Ovary (tissue), 9 donors: ENCODE measurements around the gene VAV2. TPM values are rescaled to one million over a fixed set of nuclear protein-coding genes. Genes with fewer than 3 reads are reported as not detected.
A peak's percentile ranks its signal among the peaks of the same experiment; 100 is the strongest.

Experiments
- DNase-seq, 5 donors: peaks; one replicate each; pipeline ENCODE4 v3.0.0-alpha.2; 2019 to 2020
- H3K27ac ChIP-seq, 2 donors: fragments of 200-600 bp; one replicate each; pipeline versions ENCODE4 v1.5.1 to v1.8.0; 2019 to 2022
- H3K27me3 ChIP-seq: fragments of 200-600 bp; one replicate; pipeline ENCODE4 v1.8.0; 2022
- H3K36me3 ChIP-seq: fragments of 200-600 bp; sonication (generic); one replicate; pipeline ENCODE4 v1.5.1; 2019
- H3K4me1 ChIP-seq: one replicate; pipeline ENCODE4 v1.8.1; 2013; ENCODE audit warnings: mild to moderate bottlenecking, moderate library complexity; ENCODE audit not compliant: insufficient read depth
- H3K4me3 ChIP-seq: fragments of 200-600 bp; sonication (generic); one replicate; pipeline ENCODE4 v1.5.1; 2017
- H3K9me3 ChIP-seq, 2 donors: fragments of 200-600 bp in 1 of 2; sonication (generic) in 1 of 2; one replicate each; pipeline versions ENCODE4 v1.5.1 to v1.8.1; 2013 to 2019; ENCODE audit warnings: mild to moderate bottlenecking in 1 of 2, moderate library complexity in 1 of 2
- CTCF ChIP-seq, 3 donors: fragments of 450-650 bp in 2 of 3; fragments of 200-600 bp in 1 of 3; IDR thresholded peaks; one replicate each; pipeline versions ENCODE4 v1.5.1 to v1.8.0; 2016 to 2022; ENCODE audit warnings: antibody characterized with exemption in 3 of 3, mild to moderate bottlenecking in 1 of 3
- EP300 ChIP-seq: sonication (generic); formaldehyde crosslinking; IDR thresholded peaks from one replicate; pipeline ENCODE4 v1.6.1; 2017; ENCODE audit warnings: antibody characterized with exemption
- POLR2A ChIP-seq: fragments of 450-650 bp; IDR thresholded peaks from one replicate; pipeline ENCODE4 v1.6.1; 2017; ENCODE audit warnings: antibody characterized with exemption, mild to moderate bottlenecking, moderate library complexity
- WGBS, 3 donors: extraction: QIAGEN DNeasy Blood & Tissue Kit in 1 of 3; methylation state at CpG; one replicate each; pipeline versions ENCODE4 v1.1.5 to v1.1.7; 2013 to 2017; 5-methylcytosine and 5-hydroxymethylcytosine counted together
- intact Hi-C, 4 donors: fragments of 100-400 bp; cut with DNase I; formaldehyde crosslinking; loops; one replicate each; pipeline versions ENCODE4 v1.11.0 to v1.15.1; 2022 to 2023
- polyA plus RNA-seq, 2 donors: library from polyadenylated mRNA; stranded (reverse); fragments of 200-250 nt in 1 of 2; fragments of 350-450 nt in 1 of 2; fragmentation: Illumina TruSeq in 1 of 2; extraction: RNeasy Lipid Tissue Mini Kit (QIAGEN cat#74804) in 1 of 2; gene quantifications; one replicate each; pipeline ENCODE4 v1.2.3, GENCODE V29; 2013 to 2014
- total RNA-seq, 7 donors: library from RNA; depleted of rRNA in 2 of 7; stranded (reverse); fragments of >200 nt in 2 of 7; fragmentation: NEBNext Ultra II Directional in 3 of 7; extraction: Animal tissue kit (Norgen Biotek cat#: 25700) in 3 of 7; gene quantifications; one replicate each; pipeline versions ENCODE4 v1.1.0 to v1.2.4, GENCODE V29; 2016 to 2023
- donor health status: DM: no; HTN: no; CAD: no; lungs with moderate emphysema.
- donor health status: DM: no; HTN: no; CAD: no.
- donor health status: Bipolar disorder and iron deficiency.
- donor health status: DM: yes; HTN: yes; CAD: no.
- donor health status: DM: no; HTN: no; CAD: no.
- donor health status: DM: yes; HTN: yes; CAD: no.

The VAV2 gene
- total and polyA plus RNA-seq, 9 donors = 3.7 to 14.1 (median 7.8) TPM

- Histone ChIP-seq H3K36me3 (no peaks in the 10 kb centered on the region), H3K4me1 (peaks cover 2% of the 10 kb centered on the region), H3K27me3 (no peaks in the 10 kb centered on the region), H3K27ac (no peak overlapping the region), H3K4me3 (no peak overlapping the region), H3K9me3 (peaks cover 0 to 3% of the 10 kb centered on the region in 2 donors)
- TF ChIP-seq EP300 (no peak), CTCF (IDR thresholded peaks at IDR 0.05) (no peak), POLR2A (no peak)
- WGBS, 3 donors = 88 to 94% (median 91%) methylated on average over 16 to 17 of the region's 17 CpGs
- intact Hi-C loops = no loop called here
- DNase-seq = peak; percentile 9 to 21 (median 12)
These were observed 222.5 kb downstream of the VAV2 start for GRCh38 chr9:133769511-133770075.

GRCh38 chr9:133768859-133769510, 223.1 kb downstream of the VAV2 start:
- Histone ChIP-seq H3K9me3 (no peaks in the 10 kb centered on the region), H3K4me1 (peaks cover 2% of the 10 kb centered on the region), H3K4me3 (no peak overlapping the region), H3K36me3 (no peaks in the 10 kb centered on the region), H3K27me3 (no peaks in the 10 kb centered on the region), H3K27ac (no peak overlapping the region)
- intact Hi-C loops = no loop called here
- 92 to 95% (median 92%) methylated on average over 15 of the region's 15 CpGs for WGBS, 3 donors
- TF ChIP-seq CTCF (IDR thresholded peaks at IDR 0.05) = no peak
- TF ChIP-seq POLR2A = no peak
- no peak for TF ChIP-seq EP300
- DNase-seq = peak; percentile 8 to 31 (median 13)

GRCh38 chr9:133768371-133768858, 223.7 kb downstream of the VAV2 start:
- H3K9me3 ChIP-seq = no peaks in the 10 kb centered on the region
- no peaks in the 10 kb centered on the region for H3K27me3 ChIP-seq
- peak in 4 of 5 donors; percentile 5 to 23 (median 16) for DNase-seq
- no peak for TF ChIP-seq POLR2A
- no peak for TF ChIP-seq EP300
- no peak for TF ChIP-seq CTCF (IDR thresholded peaks at IDR 0.05)
- intact Hi-C loops = no loop called here
- H3K4me3 ChIP-seq = no peak overlapping the region
- 93 to 97% (median 96%) methylated on average over 17 of the region's 17 CpGs for WGBS, 3 donors
- no peaks in the 10 kb centered on the region for H3K36me3 ChIP-seq
- peaks cover 2% of the 10 kb centered on the region for H3K4me1 ChIP-seq
- H3K27ac ChIP-seq = no peak overlapping the region

- H3K4me3 ChIP-seq = no peak overlapping the region
These were observed 224.5 kb downstream of the VAV2 start for GRCh38 chr9:133767625-133768024.

More at GRCh38 chr9:133767625-133768024, 224.5 kb downstream of the VAV2 start:
- TF ChIP-seq CTCF (IDR thresholded peaks at IDR 0.05) (no peak), EP300 (no peak), POLR2A (no peak)
- intact Hi-C loops = no loop called here
- 97 to 100% (median 100%) methylated on average over 1 of the region's 1 CpG for WGBS, 3 donors
- H3K27ac ChIP-seq = no peak overlapping the region
- no peaks in the 10 kb centered on the region for H3K9me3 ChIP-seq
- H3K27me3 ChIP-seq = no peaks in the 10 kb centered on the region
- H3K36me3 ChIP-seq = no peaks in the 10 kb centered on the region
- DNase-seq = peak in 1 of 5 donors; percentile 2
- peaks cover 2% of the 10 kb centered on the region for H3K4me1 ChIP-seq
